ENCODE results near the gene CSAD.
"Not testable (repeated sequence)": the region's sequence is repeated elsewhere in the genome, so short reads cannot be mapped to it uniquely, and the experiment has no call there.

CSAD gene

DNA sequence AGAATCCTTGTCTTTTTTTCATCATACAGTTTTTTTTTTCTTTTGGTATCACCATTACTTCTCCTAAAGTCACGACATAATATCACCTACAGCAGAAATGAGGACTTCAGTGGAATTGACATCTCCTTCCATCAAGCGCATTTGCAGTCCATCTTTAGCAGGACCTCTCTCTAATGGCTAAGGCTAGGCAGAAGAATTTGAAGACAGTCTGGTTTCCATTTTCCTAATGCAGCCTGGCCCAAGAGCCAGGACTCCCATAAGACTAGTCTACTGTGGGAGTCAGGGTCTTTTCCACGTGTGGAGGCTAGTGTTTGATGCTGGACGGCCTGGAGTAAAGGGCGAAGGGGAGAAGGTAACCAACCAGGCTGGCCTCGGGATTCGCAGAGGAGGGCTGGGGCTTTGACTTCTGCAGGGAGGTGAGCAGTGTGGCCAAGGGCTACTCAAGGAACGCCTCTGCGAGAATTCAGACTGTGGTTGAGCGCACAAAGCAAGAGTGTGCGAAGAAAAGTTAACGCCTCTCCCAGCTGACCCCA, 972 bp downstream of the CSAD start:
- no peak for DNase-seq (ENCODE audit: low spot score)

DNA sequence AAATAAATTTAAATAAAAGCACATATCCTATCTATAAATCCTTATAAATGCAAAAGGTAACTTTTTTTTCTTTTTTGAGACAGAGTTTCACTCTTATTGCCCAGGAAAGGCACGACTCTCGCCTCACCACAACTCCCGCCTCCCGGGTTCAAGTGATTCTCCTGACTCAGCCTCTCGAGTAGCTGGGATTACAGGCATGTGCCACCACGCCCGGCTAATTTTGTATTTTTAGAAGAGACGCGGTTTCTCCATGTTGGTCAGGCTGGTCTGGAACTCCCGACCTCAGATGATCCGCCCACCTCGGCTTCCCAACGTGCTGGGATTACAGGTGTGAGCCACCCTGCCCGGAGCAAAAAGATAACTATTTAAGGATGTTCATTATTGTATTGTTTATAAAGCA, 1.9 kb downstream of the CSAD start:
- DNase-seq (ENCODE audit: low spot score): not testable (repeated sequence)

DNA sequence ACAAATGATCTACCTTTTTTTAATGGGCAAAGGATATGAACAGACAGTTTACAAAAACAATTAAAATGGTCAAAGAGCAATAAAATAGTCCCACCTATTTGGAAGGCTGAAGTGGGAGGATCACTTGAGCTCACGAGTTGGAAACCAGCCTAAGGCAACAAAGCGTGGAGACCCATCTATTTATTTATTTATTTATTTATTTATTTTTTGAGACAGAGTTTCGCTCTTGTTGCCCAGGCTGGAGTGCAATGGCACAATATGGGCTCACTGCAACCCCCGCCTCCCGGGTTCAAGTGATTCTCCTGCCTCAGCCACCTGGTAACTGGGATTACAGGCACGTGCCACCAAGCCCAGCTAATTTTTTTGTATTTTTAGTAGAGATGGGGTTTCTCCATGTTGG, 3.3 kb downstream of the CSAD start:
- not testable (repeated sequence) for DNase-seq (ENCODE audit: low spot score)

DNA sequence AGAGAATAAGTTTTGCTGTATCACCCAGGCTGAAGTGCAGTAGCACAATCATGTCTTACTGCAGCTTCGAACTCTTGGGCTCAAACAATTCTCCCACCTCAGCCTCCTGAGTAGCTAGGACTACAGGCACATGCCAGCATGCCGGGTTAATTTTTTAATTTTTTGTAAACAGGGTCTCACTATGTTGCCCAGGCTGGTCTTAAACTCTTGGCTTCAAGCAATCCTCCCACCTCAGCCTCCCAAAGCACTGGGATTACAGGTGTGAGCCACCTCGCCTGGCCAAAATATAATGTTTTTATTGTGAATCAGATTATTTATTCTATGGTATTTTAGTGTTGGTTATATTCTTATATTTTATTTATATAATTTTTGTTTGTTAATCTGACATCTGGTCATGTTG, 4.0 kb downstream of the CSAD start:
- no peak for DNase-seq (ENCODE audit: low spot score)

DNA sequence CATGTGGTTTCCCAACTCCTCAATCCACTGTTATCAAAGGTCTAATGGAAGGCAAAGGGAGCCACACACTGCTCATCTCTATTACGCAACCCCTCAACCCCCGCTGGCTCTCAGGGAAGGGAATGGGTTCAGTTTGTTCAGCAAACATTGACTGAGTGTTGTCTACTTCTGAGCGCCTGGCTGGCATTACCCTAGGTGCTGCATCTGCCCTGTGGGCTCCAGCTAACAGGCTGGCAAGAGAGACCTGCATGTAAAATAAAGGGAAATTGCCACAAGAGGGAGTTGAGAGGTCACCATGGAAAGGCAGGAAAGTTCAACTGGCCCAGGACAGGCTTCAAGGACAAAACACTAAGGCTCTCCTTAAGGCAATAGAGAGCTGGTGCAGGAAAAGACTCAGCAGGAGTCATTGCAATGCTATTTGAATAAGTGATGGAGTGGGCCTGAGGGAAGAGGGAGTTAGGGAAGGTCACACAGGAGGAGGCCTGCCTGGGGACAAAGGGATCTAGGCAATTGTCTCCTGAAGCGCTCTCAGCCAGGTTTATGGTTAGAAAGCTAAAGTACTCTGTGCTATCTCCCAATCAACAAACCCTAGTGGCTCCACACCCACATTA, 5.7 kb downstream of the CSAD start:
- DNase-seq (ENCODE audit: low spot score): no peak

DNA sequence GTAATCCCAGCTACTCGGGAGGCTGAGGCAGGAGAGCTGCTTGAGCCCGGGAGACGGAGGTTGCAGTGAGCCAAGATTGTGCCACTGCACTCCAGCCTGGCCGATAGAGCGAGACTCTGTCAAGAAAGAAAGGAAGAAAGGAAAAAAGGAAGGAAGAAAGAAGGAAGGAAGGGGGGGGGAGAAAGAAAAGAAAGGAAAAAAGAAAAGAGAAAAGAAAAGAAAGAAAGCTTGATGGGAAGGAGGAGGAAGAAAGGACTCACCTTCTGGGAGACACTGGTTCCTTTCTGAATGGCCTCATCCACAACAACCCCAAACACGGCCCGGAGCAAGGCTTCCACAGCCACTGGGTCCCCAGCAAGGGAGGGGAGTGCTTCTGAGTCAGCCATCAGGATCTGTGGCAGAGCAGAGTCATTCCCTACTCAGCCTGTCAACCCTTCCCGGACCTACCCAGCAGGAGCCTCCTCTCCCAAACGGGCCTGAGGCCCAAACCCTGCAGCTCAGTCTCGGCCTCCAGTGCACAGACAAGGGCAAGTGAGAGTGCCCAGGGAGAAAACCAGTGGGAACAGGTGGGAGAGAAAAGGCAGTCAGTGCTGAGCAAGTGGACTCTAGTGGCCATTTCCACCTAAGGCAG, 7.5 kb downstream of the CSAD start:
- DNase-seq (ENCODE audit: low spot score): no peak

DNA sequence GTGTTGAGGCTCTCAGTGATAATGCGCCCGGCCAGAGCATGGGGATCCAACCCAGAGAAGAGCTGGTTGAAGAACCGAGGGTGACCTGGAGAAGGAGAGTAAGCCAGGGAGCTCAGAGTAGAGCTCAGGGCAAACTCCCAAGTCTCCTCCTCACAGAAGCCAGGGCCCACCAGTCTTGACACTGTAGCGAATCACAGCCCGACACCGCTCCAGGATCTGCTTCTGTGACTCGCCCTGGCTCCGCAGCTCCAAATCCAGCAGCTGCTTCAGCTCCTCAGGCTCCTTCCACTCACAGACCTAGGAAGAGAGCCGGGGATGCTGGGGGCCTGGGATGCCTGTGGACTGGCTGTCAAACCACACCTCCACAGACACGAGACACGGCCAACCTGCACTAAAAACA, 8.4 kb downstream of the CSAD start:
- DNase-seq (ENCODE audit: low spot score): no peak

DNA sequence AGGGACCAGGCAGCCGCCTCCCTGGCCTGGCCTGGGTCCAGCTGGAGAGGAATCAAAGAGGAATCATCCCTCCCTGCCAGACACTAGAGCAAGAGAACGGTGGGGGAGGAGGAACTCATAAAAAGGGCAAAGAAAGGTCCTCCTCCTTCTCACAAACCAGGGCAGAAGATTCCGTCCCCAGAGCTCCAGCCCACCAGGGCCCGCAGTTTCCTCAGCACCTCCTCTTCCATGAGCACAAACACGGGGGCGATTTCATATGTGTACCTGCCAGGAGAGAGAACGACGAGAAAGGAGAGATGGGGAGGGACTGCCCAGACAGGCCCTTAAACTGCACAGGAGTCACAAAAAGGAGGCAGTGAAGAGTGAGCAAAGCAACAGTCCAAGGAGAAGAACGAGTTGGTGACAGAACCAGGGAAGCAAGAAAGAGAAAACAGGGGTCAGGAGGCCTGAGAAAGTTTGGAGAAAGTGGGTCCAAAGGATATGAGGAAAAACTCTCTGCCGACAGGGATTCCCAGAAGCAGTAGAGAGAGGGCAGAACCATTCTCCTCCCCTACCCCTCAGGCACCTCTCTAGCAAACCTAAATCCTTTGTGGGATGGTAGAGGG, 8.9 kb downstream of the CSAD start:
- DNase-seq (ENCODE audit: low spot score): no peak

DNA sequence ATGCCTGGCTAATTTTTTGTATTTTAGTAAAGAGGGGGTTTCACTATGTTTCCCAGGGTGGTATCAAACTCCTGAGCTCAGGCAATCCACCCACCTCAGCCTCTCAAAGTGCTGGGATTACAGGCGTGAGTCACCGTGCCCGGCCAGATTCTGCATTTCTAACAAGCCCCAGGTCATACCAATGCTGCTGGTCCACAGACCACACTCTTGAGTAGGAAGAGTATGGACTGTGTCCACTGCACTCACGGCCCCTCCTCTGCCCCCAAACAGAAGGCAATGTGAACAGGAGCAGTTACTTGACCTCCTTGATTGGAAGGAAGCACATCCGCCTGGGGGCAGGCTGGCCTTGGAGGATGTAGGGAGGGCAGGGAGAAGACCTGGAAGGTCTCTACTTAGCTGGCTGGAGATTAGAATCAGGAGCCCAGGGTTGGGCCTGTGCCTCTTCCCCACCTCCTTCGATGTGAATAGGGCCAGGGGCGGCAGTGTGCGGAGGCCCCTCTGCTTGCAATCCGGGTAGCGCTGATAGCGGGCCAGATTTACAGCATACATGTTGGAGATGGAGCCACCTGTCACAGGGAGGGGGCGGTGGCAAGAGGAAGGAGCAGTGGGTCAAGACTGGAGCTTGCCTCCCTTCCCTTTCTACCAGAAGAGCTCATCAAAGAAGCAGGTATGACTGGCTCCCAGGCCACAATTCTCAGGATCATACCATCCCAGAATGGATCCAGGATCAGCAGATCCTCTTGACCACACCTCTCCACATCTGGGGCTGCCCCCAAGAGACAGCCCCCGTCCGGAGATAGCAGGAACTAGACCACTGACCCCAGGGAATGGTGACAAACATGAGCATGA, 9.6 kb downstream of the CSAD start:
- no peak for DNase-seq (ENCODE audit: low spot score)

DNA sequence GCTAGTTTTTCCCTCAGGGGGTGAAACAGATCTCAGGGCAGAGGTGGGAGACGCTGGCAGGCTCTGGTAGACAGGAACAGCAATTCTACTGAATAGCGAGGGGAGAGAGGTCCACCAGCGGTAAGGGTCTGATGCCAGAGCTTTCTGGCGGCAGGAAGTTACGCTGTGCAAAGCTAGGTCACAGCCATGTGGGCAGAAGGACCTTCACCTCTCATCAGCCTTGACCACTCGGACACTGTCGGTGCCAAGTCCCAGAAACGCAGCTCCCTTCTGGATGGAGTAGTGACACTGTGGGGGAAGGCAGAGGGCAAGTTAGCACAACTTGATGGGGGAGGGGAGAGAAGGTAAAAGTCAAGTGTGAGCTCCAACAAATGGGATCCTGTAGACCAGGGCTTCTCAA, 10.5 kb downstream of the CSAD start:
- DNase-seq (ENCODE audit: low spot score): no peak

DNA sequence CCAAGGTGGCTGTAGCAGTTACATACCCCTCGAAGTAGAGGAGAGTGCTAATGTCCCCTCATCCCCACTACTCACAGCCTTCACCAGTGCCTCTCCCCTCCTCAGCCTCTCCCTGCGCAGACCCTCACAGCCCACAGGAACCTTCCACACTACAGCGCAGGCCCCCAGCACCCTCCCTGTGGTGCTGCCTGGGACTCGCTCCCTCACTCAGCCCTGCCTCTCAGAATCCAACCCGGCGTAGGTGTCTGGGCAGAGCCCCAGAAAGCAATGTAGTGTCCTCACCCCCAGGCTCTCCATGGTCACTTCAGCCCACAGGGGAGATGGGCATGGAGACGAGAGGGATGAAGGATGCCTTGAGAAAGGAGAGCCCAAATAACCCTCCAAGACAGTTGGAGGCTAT, 11.1 kb downstream of the CSAD start:
- DNase-seq (ENCODE audit: low spot score): no peak

DNA sequence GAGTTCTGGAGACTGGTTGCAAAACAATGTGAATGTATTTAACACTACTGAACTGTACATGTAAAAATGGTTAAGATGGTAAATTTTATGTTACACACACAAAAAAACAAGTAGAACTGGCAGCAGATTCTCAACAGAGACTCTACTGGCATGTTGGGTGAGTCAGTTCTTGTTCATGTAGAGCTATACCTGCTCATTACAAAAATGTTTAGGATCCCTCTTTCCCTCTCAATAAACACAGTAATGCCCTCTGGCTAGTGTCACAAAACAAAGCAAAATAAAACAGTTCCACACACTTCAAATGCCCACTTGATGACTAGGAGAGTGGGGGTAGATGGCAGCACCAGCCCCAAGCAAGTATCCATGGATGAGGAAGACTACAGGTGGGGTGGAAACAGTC, 13.9 kb downstream of the CSAD start:
- no peak for DNase-seq (ENCODE audit: low spot score)

DNA sequence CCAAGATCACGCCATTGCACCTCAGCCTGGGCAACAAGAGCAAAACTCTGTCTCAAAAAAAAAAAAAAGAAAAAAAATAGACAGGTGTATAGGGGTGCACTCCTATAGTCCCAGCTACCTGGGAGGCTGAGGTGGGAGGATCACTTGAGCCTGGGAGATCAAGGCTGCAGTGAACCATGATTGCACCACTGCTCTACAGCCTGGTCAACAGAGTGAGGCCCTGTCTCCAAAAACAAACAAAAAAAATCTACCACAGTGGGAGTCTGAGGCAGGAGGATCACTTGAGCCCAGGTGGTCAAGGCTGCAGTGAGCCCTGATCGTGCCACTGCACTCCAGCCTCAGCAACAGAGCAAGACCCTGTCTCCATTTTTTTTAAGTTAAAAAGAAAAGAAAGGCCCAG, 17.7 kb downstream of the CSAD start:
- DNase-seq (ENCODE audit: low spot score): not testable (repeated sequence)

DNA sequence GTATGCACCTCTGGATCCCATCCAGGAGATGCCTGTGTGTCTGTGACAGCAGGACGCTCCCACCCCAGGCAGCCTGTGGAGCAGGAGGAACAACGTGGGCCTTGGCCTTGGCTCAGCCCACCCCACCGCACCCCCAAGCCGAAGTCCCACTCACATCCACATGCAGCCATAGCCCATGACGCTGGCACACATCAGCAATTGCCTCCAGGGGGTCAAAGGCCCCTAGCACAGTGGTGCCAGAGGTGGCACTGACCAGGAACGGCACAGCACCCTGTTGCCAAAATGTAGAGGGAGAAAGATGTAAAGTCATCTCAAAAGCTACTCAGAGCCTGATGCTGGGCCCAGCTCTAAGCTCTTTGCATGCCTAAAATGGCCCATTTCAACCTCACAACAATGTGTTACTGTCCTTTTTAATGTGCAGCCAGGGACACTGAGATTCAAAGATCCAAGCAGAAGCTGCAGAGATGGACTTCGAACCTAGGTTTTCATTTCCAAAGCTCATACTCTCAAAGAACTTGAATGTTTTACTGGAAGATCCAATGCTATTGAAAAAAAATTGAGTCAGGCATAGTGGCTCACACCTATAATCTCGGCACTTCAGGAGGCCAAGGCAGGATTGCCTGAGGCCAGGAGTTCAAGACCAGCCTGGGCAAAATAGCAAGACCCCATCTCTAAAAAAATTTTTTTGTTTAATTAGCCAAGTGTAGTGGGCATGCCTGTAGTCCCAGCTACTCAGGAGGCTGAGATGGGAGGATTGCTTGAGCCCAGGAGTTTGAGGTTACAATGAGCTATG, 19.4 kb downstream of the CSAD start:
- no peak for DNase-seq (ENCODE audit: low spot score)

DNA sequence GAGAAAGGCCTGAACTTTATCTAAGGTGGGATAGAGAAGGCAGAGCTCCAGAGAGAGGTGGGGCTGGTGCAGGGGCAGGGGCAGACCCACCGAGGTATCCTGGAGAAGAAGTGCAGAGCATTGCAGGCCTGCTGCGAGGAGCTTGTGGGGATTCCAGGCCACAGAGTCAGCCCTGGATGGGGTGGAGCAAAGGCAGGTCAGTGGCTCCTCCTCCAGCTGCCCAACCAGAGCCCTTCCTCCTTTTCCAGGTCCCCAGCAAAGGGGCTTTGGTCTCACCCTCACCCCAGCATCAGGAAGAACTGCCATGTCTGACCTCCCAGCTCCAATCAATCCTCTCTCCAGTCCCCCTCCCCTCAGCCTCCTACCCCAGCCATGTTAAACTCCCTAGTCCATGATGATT, 20.1 kb downstream of the CSAD start:
- DNase-seq (ENCODE audit: low spot score): no peak

DNA sequence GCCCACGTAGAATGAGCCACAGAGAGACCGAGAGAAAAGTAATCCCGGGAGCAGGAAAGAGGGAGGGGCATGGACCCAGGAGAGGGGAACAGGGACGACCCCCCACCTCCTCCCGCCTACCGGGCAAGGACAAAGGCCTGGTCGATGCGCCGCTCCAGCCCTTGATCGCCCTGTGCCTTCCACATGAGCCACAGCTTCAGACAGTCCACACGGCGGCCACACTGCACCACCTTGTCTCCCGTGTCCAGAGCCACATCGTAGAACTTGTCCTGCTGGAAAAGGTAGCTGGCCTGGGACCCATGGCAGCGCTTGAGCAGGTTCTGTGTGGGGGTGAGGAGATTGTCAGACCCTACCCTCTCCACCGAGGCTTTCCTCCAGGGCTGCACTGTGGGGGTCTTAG, 20.7 kb downstream of the CSAD start:
- DNase-seq (ENCODE audit: low spot score): no peak

DNA sequence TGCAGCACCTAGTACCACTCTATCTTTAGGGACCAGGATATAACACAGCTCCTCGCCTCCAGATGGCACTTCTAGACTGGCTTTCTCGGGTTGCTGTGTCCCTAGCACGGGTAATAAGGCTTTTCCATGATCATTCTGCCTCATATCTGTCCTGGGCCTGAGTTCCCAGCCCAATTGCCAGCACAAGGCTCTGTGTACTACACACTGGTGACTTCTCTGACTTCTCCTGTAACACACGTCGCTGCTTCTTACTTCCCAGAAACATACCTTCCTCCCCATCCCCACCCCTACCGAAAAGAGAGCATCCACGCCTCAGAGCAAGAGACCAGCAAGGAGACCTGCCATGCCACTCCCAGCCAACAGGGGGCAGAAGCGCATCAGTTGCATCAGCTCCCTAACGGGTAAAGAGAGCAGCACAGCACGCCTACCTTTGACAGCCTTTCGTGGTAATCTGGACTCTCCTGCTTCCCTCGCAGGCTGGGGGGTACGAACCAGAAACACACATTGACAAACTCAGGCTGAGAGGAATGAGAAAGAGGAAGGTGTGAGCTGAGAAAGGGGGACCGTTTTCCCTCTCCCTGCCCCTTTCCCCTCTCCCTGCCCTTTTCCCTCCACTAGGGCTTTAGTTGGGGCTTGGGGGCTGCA, 21.4 kb downstream of the CSAD start:
- DNase-seq (ENCODE audit: low spot score): peak; percentile 91

DNA sequence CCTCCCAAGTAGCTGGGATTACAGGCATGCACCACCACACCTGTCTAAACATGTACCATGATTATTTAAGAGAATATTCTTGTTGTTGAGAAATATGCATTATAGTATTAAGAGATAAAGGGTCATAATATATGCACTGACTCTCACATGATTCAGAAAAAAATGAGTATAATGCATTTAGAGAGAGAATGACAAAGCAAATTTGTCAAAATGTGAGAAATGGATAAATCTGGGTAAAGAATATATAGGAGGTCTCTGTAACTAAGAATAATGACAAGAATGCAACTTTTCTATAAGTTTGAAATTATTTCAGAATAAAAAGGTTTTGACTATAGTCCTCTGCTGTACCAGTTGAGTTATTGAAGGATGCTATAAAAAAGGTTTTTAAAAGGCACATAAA, 28.3 kb downstream of the CSAD start:
- DNase-seq (ENCODE audit: low spot score): no peak

DNA sequence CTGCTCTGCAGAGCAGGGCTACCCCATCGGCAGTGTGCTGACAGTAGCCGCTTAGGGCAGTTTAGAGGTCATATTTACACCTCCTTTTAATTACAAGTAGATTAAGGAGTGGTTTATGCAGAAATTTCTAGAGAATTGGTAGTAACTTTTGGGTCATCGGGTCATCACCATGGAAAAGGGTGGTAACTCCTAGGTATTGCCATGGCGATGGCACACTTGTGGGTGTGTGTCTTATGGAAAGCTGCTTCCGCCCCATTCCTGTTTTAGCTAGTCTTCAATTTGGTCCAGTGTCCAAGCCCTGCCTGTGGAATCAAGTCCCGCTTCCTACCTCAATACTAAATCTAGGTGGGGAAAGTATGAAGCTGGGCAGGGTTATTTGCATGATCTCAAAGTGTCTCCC, 29.7 kb downstream of the CSAD start:
- no peak for DNase-seq (ENCODE audit: low spot score)

DNA sequence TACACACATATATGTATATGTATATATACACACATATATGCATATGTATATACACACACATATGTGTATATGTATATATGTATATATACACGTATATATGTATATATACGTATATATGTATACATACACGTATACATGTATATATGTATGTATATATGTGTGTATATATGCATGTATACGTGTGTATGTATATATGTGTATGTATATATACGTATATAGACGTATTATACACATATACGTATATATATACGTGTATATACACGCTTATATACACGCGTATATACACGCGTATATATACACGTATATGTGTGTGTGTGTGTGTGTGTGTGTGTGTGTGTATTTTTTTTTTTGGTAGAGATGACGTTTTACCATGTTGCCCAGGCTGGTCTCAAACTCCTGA, 33.1 kb downstream of the CSAD start:
- DNase-seq (ENCODE audit: low spot score): no peak

DNA sequence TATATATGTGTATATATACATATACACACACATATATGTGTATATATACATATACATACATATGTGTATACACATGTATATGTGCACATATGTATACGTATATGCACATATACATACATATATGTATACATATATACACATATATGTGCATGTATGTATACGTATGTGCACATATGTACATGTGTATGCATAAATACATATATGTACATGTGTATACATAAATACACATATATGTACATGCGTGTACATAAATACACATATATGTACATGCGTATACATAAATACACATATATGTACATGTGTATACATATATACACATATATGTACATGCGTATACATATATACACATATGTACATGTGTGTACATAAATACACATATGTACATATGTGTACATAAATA, 33.5 kb downstream of the CSAD start:
- no peak for DNase-seq (ENCODE audit: low spot score)

Data from COLO829 (cell line).